HepG2 (cell line): ENCODE measurements around the gene LEMD2. TPM values are rescaled to one million over a fixed set of nuclear protein-coding genes. Genes with fewer than 3 reads are reported as not detected.

ENCODE experiments used
- CBFB ChIP-seq: sonication (generic); formaldehyde crosslinking; IDR thresholded peaks from 2 replicates; pipeline ENCODE4 v1.4.0; 2020; ENCODE audit warnings: missing genetic modification reagents
- HNRNPK ChIP-seq: fragments of 200-400 bp; formaldehyde crosslinking; IDR thresholded peaks from 2 replicates; pipeline ENCODE4 v1.6.1; 2018; ENCODE audit warnings: low read length, low read depth, moderate library complexity, mild to moderate bottlenecking; ENCODE audit not compliant: poor library complexity, severe bottlenecking
- JUN ChIP-seq: sonication (generic); formaldehyde crosslinking; IDR thresholded peaks from 2 replicates; pipeline ENCODE4 v1.4.0; 2020; ENCODE audit warnings: mild to moderate bottlenecking, missing genetic modification reagents
- KDM2A ChIP-seq: sonication (generic); formaldehyde crosslinking; IDR thresholded peaks from 2 replicates; pipeline ENCODE4 v1.4.0; 2020; ENCODE audit warnings: low read depth, missing genetic modification reagents, borderline replicate concordance
- KLF12 ChIP-seq: sonication (generic); formaldehyde crosslinking; IDR thresholded peaks from 2 replicates; pipeline ENCODE4 v1.4.0; 2020; ENCODE audit warnings: missing genetic modification reagents, borderline replicate concordance
- POLR2G ChIP-seq: fragments of 200-400 bp; formaldehyde crosslinking; IDR thresholded peaks from 2 replicates; pipeline ENCODE4 v1.6.1; 2018; ENCODE audit warnings: mild to moderate bottlenecking, low read depth, low read length, moderate library complexity
- RBM39 ChIP-seq: fragments of 200-400 bp; formaldehyde crosslinking; IDR thresholded peaks from one replicate; pipeline ENCODE4 v1.6.1; 2018; ENCODE audit warnings: antibody characterized with exemption, mild to moderate bottlenecking, low read depth, low read length; ENCODE audit not compliant: poor library complexity, severe bottlenecking
- SKI ChIP-seq: fragments of 450-650 bp; IDR thresholded peaks from one replicate; pipeline ENCODE4 v1.6.1; 2018; ENCODE audit warnings: mild to moderate bottlenecking; ENCODE audit not compliant: partially characterized antibody
- SRSF1 ChIP-seq: fragments of 200-400 bp; formaldehyde crosslinking; optimal IDR thresholded peaks from 2 replicates; pipeline ENCODE3; 2017; ENCODE audit warnings: mild to moderate bottlenecking, low read depth, low read length, moderate library complexity
- TBP ChIP-seq: sonication (generic); formaldehyde crosslinking; IDR thresholded peaks from 2 replicates; pipeline ENCODE4 v1.5.0; 2020; ENCODE audit warnings: missing genetic modification reagents
- ZNF124 ChIP-seq: sonication (generic); formaldehyde crosslinking; IDR thresholded peaks from 2 replicates; pipeline ENCODE4 v1.4.0; 2020; ENCODE audit warnings: missing genetic modification reagents
- ZNF207 ChIP-seq: fragments of 450-650 bp; IDR thresholded peaks from 2 replicates; pipeline ENCODE4 v1.6.1; 2016; ENCODE audit warnings: antibody characterized with exemption, borderline replicate concordance
- ZNF589 ChIP-seq: sonication (generic); formaldehyde crosslinking; conservative IDR thresholded peaks from 2 replicates; pipeline ENCODE4 v1.8.0; 2022; ENCODE audit warnings: mild to moderate bottlenecking, moderate library complexity, missing genetic modification reagents
- ZNF713 ChIP-seq: sonication (generic); formaldehyde crosslinking; IDR thresholded peaks from 2 replicates; pipeline ENCODE4 v1.4.0; 2020; ENCODE audit warnings: mild to moderate bottlenecking, missing genetic modification reagents
- ZNF768 ChIP-seq: sonication (generic); formaldehyde crosslinking; IDR thresholded peaks from 2 replicates; pipeline ENCODE4 v1.4.0; 2020; ENCODE audit warnings: missing genetic modification reagents
- ZNF780A ChIP-seq: sonication (generic); formaldehyde crosslinking; IDR thresholded peaks from 2 replicates; pipeline ENCODE4 v1.8.0; 2022; ENCODE audit warnings: mild to moderate bottlenecking, missing genetic modification reagents, moderate library complexity
- polyA plus RNA-seq, 8 experiments: library from polyadenylated mRNA; depleted of rRNA in 3 of 8; stranded (reverse) in 7 of 8; unstranded in 1 of 8; fragments of >200 nt; fragmentation: Illumina TruSeq in 4 of 8; extraction: Trizol in 4 of 8; gene quantifications; 2 replicates each; pipeline versions ENCODE4 v1.2.1 to v1.2.3, GENCODE V29; 2011 to 2016; ENCODE audit warnings: low read depth in 4 of 8, missing spikeins in 1 of 8, mixed read lengths in 1 of 8; ENCODE audit not compliant: insufficient read depth in 1 of 8
- total RNA-seq, 5 experiments: library from RNA; depleted of rRNA; stranded (reverse); fragments of >200 nt; fragmentation: Illumina TruSeq; extraction: Trizol; gene quantifications; 2 replicates each; pipeline ENCODE4 v1.2.3, GENCODE V29; 2016; ENCODE audit warnings: low read depth in 1 of 5
- TF ChIP-seq, protein P1 (sequence below): sonication (generic); formaldehyde crosslinking; IDR thresholded peaks from 2 replicates; pipeline ENCODE4 v1.8.0; 2023; ENCODE audit warnings: mild to moderate bottlenecking, missing genetic modification reagents
- TF ChIP-seq, protein P2 (sequence below): sonication (generic); formaldehyde crosslinking; IDR thresholded peaks from 2 replicates; pipeline ENCODE4 v1.8.0; 2022; ENCODE audit warnings: missing genetic modification reagents, low read depth, mild to moderate bottlenecking, borderline replicate concordance
- TF ChIP-seq, protein P3 (sequence below): sonication (generic); formaldehyde crosslinking; IDR thresholded peaks from 2 replicates; pipeline ENCODE4 v1.5.0; 2020; ENCODE audit warnings: missing genetic modification reagents, mild to moderate bottlenecking, borderline replicate concordance
- TF ChIP-seq, protein P4 (sequence below): sonication (generic); formaldehyde crosslinking; IDR thresholded peaks from 2 replicates; pipeline ENCODE4 v1.4.0; 2020; ENCODE audit warnings: mild to moderate bottlenecking, missing genetic modification reagents, borderline replicate concordance
- TF ChIP-seq, protein P5 (sequence below): IDR thresholded peaks from 2 replicates; pipeline ENCODE4 v1.6.1; 2016; ENCODE audit warnings: missing compliant biosample characterization, missing genetic modification reagents, borderline replicate concordance
- TF ChIP-seq, protein P6 (sequence below): IDR thresholded peaks from 2 replicates; pipeline ENCODE4 v1.6.1; 2016; ENCODE audit warnings: missing biosample characterization, missing genetic modification reagents, low read depth

The LEMD2 gene
- total and polyA plus RNA-seq, 2 of the 13 experiments (the other 11 are each of a cell fraction or from before 2014, with no cell fraction given): 45.2 to 62.9 TPM

DNA sequence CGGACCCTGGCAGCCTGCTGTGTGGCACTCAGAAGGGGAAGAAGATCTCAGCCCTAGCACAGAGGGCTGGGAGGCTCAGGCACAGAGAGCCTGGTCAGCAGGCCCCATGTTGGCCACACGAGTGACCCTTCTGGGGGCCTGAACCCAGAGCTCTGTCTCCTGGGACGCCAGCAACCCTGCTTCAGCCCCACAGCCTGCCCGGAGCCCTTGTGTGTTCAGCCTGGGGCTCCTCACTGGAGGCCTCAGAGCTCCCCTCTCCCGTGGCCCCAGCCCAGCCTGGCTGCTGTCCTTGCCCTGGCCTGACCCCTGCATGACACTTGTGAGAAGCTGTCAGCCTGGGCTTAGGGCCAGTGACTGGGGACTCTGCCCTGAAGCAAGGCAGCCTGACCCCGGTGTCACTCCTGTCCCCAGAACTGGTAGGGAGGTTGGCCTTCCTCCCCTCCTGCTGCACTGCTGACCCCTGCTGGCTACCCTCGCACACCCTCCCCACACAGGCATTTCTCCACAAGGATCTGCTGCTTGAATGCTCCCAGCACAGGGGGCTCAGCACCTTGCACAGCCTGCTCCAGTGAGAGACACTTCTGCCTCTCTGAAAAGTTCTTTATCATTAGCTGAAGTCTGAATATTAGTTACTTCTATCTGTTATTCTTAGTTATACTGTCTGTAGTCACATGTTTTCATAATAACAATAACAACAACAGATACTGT, 26.9 kb downstream of the LEMD2 start (continued):
- TF ChIP-seq HNRNPK (no peak), ZNF589 (no peak), ZNF124 (CRISPR knock-in tag) (peak; percentile 76), ZNF768 (CRISPR knock-in tag) (no peak), ZNF207 (no peak), KLF12 (CRISPR knock-in tag) (0 out of 2 replicates have a peak, but pooled peaks have one; percentile 62), TBP (no peak), KDM2A (peak; percentile 85), POLR2G (no peak), ZNF713 (CRISPR knock-in tag) (no peak), JUN (CRISPR knock-in tag) (0 out of 2 replicates have a peak, but pooled peaks have one; percentile 20), CBFB (CRISPR knock-in tag) (peak; percentile 46; the same call in 1 of the 2 replicates), SKI (peak; percentile 91), RBM39 (no peak), ZNF780A (CRISPR knock-in tag) (no peak), SRSF1 (no peak)
- TF ChIP-seq, protein P1, sequence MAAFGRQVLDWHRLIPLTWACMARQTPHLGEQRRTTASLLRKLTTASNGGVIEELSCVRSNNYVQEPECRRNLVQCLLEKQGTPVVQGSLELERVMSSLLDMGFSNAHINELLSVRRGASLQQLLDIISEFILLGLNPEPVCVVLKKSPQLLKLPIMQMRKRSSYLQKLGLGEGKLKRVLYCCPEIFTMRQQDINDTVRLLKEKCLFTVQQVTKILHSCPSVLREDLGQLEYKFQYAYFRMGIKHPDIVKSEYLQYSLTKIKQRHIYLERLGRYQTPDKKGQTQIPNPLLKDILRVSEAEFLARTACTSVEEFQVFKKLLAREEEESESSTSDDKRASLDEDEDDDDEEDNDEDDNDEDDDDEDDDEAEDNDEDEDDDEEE: no peak
- TF ChIP-seq, protein P2, sequence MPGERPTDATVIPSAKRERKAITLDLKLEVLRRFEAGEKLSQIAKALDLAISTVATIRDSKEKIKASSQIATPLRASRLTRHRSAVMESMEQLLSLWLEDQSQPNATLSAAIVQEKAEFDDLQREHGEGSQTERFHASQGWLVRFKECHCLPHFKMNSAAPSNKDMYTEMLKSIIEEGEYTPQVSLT (CRISPR knock-in tag): no peak
- TF ChIP-seq, protein P3, sequence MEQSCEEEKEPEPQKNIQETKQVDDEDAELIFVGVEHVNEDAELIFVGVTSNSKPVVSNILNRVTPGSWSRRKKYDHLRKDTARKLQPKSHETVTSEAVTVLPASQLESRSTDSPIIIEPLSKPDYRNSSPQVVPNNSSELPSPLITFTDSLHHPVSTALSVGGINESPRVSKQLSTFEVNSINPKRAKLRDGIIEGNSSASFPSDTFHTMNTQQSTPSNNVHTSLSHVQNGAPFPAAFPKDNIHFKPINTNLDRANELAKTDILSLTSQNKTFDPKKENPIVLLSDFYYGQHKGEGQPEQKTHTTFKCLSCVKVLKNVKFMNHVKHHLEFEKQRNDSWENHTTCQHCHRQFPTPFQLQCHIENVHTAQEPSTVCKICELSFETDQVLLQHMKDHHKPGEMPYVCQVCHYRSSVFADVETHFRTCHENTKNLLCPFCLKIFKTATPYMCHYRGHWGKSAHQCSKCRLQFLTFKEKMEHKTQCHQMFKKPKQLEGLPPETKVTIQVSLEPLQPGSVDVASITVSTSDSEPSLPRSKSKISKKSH: no peak; the same call in none of the 2 replicates
- TF ChIP-seq, protein P4, sequence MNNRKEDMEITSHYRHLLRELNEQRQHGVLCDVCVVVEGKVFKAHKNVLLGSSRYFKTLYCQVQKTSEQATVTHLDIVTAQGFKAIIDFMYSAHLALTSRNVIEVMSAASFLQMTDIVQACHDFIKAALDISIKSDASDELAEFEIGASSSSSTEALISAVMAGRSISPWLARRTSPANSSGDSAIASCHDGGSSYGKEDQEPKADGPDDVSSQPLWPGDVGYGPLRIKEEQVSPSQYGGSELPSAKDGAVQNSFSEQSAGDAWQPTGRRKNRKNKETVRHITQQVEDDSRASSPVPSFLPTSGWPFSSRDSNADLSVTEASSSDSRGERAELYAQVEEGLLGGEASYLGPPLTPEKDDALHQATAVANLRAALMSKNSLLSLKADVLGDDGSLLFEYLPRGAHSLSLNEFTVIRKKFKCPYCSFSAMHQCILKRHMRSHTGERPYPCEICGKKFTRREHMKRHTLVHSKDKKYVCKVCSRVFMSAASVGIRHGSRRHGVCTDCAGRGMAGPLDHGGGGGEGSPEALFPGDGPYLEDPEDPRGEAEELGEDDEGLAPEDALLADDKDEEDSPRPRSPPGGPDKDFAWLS: peak; percentile 89
- TF ChIP-seq, protein P5, sequence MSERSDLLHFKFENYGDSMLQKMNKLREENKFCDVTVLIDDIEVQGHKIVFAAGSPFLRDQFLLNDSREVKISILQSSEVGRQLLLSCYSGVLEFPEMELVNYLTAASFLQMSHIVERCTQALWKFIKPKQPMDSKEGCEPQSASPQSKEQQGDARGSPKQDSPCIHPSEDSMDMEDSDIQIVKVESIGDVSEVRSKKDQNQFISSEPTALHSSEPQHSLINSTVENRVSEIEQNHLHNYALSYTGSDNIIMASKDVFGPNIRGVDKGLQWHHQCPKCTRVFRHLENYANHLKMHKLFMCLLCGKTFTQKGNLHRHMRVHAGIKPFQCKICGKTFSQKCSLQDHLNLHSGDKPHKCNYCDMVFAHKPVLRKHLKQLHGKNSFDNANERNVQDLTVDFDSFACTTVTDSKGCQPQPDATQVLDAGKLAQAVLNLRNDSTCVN (CRISPR knock-in tag): peak; percentile 80
- TF ChIP-seq, protein P6, sequence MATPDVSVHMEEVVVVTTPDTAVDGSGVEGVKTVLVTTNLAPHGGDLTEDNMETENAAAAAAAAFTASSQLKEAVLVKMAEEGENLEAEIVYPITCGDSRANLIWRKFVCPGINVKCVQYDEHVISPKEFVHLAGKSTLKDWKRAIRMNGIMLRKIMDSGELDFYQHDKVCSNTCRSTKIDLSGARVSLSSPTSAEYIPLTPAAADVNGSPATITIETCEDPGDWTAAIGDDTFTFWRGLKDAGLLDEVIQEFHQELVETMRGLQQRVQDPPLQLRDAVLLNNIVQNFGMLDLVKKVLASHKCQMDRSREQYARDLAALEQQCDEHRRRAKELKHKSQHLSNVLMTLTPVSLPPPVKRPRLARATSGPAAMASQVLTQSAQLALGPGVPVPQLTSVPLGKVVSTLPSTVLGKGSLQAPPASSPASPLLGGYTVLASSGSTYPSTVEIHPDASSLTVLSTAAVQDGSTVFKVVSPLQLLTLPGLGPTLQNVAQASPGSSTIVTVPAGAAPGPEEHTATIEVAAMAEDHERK: no peak
